HAP-1 (cell line): Measurements from ENCODE around the gene TIMM23.

Experiments used
- DNase-seq, 2 experiments: peaks; one replicate each; pipeline ENCODE4 v3.0.0-alpha.2; 2016 to 2020; ENCODE audit warnings: low spot score in 2 of 2
- H3K27me3 ChIP-seq: fragments of 250-450 bp; sonication (Bioruptor Pico); 2 replicates; pipeline ENCODE4 v1.5.1; 2020; ENCODE audit warnings: low read depth, mild to moderate bottlenecking, moderate library complexity
- H3K36me3 ChIP-seq: fragments of 250-450 bp; sonication (Bioruptor Pico); replicated peaks from 2 replicates; pipeline ENCODE4 v1.5.1; 2020; ENCODE audit warnings: mild to moderate bottlenecking
- H3K4me1 ChIP-seq: fragments of 250-450 bp; sonication (Bioruptor Pico); 2 replicates; pipeline ENCODE4 v1.5.1; 2020; ENCODE audit warnings: mild to moderate bottlenecking
- H3K4me3 ChIP-seq: fragments of 250-450 bp; sonication (Bioruptor Pico); 2 replicates; pipeline ENCODE4 v1.5.1; 2020; ENCODE audit warnings: mild to moderate bottlenecking, moderate library complexity
- H3K9me3 ChIP-seq: fragments of 250-450 bp; sonication (Bioruptor Pico); 2 replicates; pipeline ENCODE4 v1.5.1; 2020; ENCODE audit warnings: mild to moderate bottlenecking, moderate library complexity
- in situ Hi-C: fragments of 300-500 bp; cut with MboI; formaldehyde crosslinking; loops from 3 replicates; pipeline ENCODE4 v1.14.3; 2020; ENCODE audit warnings: low sequenced_read_pairs, inconsistent platforms, mixed read lengths

TIMM23 gene

GRCh38 chr10:46020344-46020657 lies 48.0 kb downstream of the TIMM23 start:
- no peaks in the 10 kb centered on the region for H3K27me3 ChIP-seq
- H3K4me3 ChIP-seq: no peak overlapping the region
- H3K9me3 ChIP-seq: no peaks in the 10 kb centered on the region
- peaks cover 10% of the 10 kb centered on the region for H3K4me1 ChIP-seq
- DNase-seq: no peak
- peaks cover 6% of the 10 kb centered on the region for H3K36me3 ChIP-seq
- in situ Hi-C loops: no loop called here

- in situ Hi-C loops: no loop called here
- H3K9me3 ChIP-seq: no peaks in the 10 kb centered on the region
- peaks cover 10% of the 10 kb centered on the region for H3K4me1 ChIP-seq
- DNase-seq: peak; percentile 82 to 93
- H3K36me3 ChIP-seq: no peaks in the 10 kb centered on the region
- no peaks in the 10 kb centered on the region for H3K27me3 ChIP-seq
- H3K4me3 ChIP-seq: peak overlapping the region; percentile 48
These were observed 50.9 kb downstream of the TIMM23 start for GRCh38 chr10:46022978-46023702.

DNA sequence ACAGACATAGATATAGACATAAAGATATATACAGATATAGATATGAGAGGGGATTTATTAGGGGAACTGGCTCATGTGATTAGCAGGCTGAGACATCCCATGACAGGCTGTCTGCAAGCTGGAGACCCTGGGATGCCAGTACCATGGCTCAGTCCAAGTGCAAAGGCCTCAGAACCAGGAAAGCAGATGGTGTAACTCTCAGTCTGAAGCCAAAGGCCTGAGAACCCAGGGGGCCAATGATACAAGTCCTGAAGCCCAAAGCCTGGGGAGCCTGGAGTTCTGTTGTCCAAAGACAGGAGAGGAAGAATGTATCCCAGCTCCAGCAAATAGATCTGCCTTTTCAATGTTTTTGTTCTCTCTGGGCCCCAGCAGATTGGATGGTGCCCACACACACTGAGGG lies 52.7 kb downstream of the TIMM23 start:
- H3K27me3 ChIP-seq: no peaks in the 10 kb centered on the region
- in situ Hi-C loops: no loop called here
- no peak for DNase-seq
- H3K4me1 ChIP-seq: peaks cover 22% of the 10 kb centered on the region
- no peaks in the 10 kb centered on the region for H3K36me3 ChIP-seq
- H3K9me3 ChIP-seq: no peaks in the 10 kb centered on the region
- H3K4me3 ChIP-seq: no peak overlapping the region

DNA sequence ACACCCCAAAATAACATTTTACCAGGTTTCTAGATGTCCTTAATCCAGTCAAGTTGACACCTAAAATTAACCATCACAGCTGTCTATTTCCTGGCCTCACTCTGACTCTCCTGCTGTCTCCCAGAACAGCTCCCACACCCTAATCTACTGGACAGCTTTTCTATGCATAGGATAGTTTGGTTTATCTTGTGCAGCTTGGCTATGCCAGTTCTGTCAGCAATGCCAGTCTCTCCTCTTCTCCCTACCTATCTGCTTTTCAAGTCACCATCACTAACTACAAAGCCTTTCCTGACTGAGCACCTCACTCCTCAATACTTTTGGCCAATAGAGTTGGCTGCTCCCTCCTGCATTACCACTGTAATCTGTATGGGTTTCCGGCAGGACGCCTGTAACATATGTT lies 53.1 kb downstream of the TIMM23 start:
- no peak for DNase-seq
- Histone ChIP-seq H3K9me3 (no peaks in the 10 kb centered on the region), H3K4me3 (no peak overlapping the region), H3K4me1 (peaks cover 22% of the 10 kb centered on the region), H3K36me3 (no peaks in the 10 kb centered on the region), H3K27me3 (no peaks in the 10 kb centered on the region)
- in situ Hi-C loops: no loop called here

GRCh38 chr10:46026106-46026505 lies 53.8 kb downstream of the TIMM23 start:
- no peaks in the 10 kb centered on the region for H3K27me3 ChIP-seq
- in situ Hi-C loops: no loop called here
- no peaks in the 10 kb centered on the region for H3K36me3 ChIP-seq
- DNase-seq: no peak
- no peak overlapping the region for H3K4me3 ChIP-seq
- H3K4me1 ChIP-seq: peaks cover 26% of the 10 kb centered on the region
- H3K9me3 ChIP-seq: no peaks in the 10 kb centered on the region

GRCh38 chr10:46028584-46029460 lies 56.5 kb downstream of the TIMM23 start:
- no peaks in the 10 kb centered on the region for H3K27me3 ChIP-seq
- peaks cover 19% of the 10 kb centered on the region for H3K4me1 ChIP-seq
- in situ Hi-C loops: no loop called here
- H3K9me3 ChIP-seq: no peaks in the 10 kb centered on the region
- H3K4me3 ChIP-seq: peak overlapping the region; percentile 58
- peak; percentile 49 to 93 for DNase-seq
- H3K36me3 ChIP-seq: no peaks in the 10 kb centered on the region

- H3K4me3 ChIP-seq: peak overlapping the region; percentile 58
- DNase-seq: no peak
- no peaks in the 10 kb centered on the region for H3K27me3 ChIP-seq
- in situ Hi-C loops: no loop called here
- no peaks in the 10 kb centered on the region for H3K9me3 ChIP-seq
- H3K36me3 ChIP-seq: no peaks in the 10 kb centered on the region
- H3K4me1 ChIP-seq: peaks cover 16% of the 10 kb centered on the region
These were observed 57.3 kb downstream of the TIMM23 start for GRCh38 chr10:46029461-46030030.

GRCh38 chr10:46030091-46030937 lies 58.0 kb downstream of the TIMM23 start, which contains the start of gene NCOA4:
NCOA4 (minus strand) TSS chr10:46030623; CDS start chr10:46016680, 13,943 bp downstream.
- no peaks in the 10 kb centered on the region for H3K36me3 ChIP-seq
- peak within 1 kb of the TSS; percentile 58 for H3K4me3 ChIP-seq
- no peaks in the 10 kb centered on the region for H3K9me3 ChIP-seq
- peaks cover 16% of the 10 kb centered on the region for H3K4me1 ChIP-seq
- in situ Hi-C loops: no loop called here
- 0 out of 2 replicates have a peak, but pooled peaks cover 3% of the 10 kb centered on the region for H3K27me3 ChIP-seq
- peak; percentile 95 to 98 for DNase-seq

DNA sequence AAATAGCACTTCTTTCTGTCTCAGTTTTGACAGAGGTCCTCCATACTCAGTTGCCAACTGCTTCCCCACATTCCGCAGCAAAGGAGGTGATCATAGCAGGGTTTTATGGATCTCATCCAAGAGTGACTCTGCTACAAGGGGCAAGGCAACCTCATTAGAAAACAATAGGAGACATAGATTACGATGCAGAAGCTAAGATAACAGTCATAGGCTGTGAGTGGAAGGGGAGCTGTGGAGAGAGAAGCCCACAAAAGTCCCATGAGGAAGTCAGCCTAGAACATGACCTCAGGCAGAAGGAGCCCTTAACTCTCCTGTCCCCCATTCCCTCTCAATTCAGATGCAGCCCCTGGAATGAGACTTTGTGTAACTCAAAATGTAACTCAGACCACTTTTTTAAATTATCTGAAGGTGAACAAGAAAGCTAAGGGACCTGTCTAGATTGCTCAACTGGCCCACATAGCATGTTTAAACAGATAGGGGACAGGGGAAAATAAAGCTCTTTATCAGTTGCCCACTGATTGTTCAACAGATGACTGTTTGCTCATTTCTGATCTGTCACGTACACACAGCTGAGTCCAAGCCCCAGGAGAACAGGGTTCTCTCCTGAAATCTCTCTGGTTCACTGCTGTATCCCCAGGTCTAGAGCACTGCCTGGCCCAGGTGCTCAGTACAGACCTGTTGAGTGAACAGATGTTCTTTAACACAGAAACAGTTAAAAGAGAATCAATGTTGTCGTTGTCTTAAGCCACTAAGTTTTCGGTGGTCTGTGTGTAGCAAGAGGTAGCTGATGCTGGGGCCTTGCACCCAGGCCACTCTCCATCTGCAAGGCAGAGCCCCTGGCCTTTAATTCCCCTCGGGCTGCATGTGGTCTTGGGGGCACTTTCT lies 59.6 kb downstream of the TIMM23 start:
- H3K4me3 ChIP-seq: no peak overlapping the region
- in situ Hi-C loops: no loop called here
- no peaks in the 10 kb centered on the region for H3K36me3 ChIP-seq
- H3K4me1 ChIP-seq: peaks cover 16% of the 10 kb centered on the region
- H3K9me3 ChIP-seq: no peaks in the 10 kb centered on the region
- no peak for DNase-seq
- H3K27me3 ChIP-seq: 0 out of 2 replicates have a peak, but pooled peaks cover 4% of the 10 kb centered on the region

- no peak overlapping the region for H3K4me3 ChIP-seq
- 0 out of 2 replicates have a peak, but pooled peaks cover 4% of the 10 kb centered on the region for H3K27me3 ChIP-seq
- in situ Hi-C loops: no loop called here
- no peak for DNase-seq
- H3K36me3 ChIP-seq: no peaks in the 10 kb centered on the region
- H3K4me1 ChIP-seq: peaks cover 11% of the 10 kb centered on the region
- no peaks in the 10 kb centered on the region for H3K9me3 ChIP-seq
These were observed 61.3 kb downstream of the TIMM23 start for GRCh38 chr10:46033602-46034011.

GRCh38 chr10:46035923-46036849 lies 63.9 kb downstream of the TIMM23 start:
- no peaks in the 10 kb centered on the region for H3K36me3 ChIP-seq
- H3K4me1 ChIP-seq: no peaks in the 10 kb centered on the region; the same call in 1 of the 2 replicates
- no peak for DNase-seq
- H3K27me3 ChIP-seq: 0 out of 2 replicates have a peak, but pooled peaks cover 4% of the 10 kb centered on the region
- in situ Hi-C loops: no loop called here
- H3K9me3 ChIP-seq: no peaks in the 10 kb centered on the region
- no peak overlapping the region for H3K4me3 ChIP-seq
